PFSK-1 (cell line): ENCODE data around the gene WFIKKN1.

Experiments used
- FOXP2 ChIP-seq: optimal IDR thresholded peaks from 2 replicates; pipeline ENCODE3; 2011; ENCODE audit warnings: borderline replicate concordance, control low read depth, inconsistent platforms; ENCODE audit not compliant: insufficient read depth; ENCODE audit errors: extremely low read length, extremely low read depth
- POLR2AphosphoS5 ChIP-seq: IDR thresholded peaks from 2 replicates; pipeline ENCODE4 v1.6.1; 2012; ENCODE audit warnings: low read depth, mild to moderate bottlenecking, control low read depth, low read length, moderate library complexity
- SIN3A ChIP-seq: IDR thresholded peaks from 2 replicates; pipeline ENCODE4 v1.6.1; 2012; ENCODE audit warnings: mild to moderate bottlenecking, low read length, moderate library complexity, borderline replicate concordance; ENCODE audit not compliant: insufficient read depth
- TAF1 ChIP-seq: IDR thresholded peaks from 2 replicates; pipeline ENCODE4 v1.6.1; 2012; ENCODE audit warnings: low read length, control low read depth, borderline replicate concordance; ENCODE audit not compliant: insufficient read depth
- TF ChIP-seq, protein P1 (sequence below), 2 experiments: IDR thresholded peaks; 2 replicates each; pipeline versions ENCODE4 v1.6.1 to v1.8.0; 2011 to 2012; ENCODE audit warnings: low read depth in 2 of 2, low read length in 2 of 2, control low read depth in 1 of 2, inconsistent platforms in 1 of 2, mild to moderate bottlenecking in 1 of 2, moderate library complexity in 1 of 2; ENCODE audit not compliant: insufficient read depth in 1 of 2

DNA sequence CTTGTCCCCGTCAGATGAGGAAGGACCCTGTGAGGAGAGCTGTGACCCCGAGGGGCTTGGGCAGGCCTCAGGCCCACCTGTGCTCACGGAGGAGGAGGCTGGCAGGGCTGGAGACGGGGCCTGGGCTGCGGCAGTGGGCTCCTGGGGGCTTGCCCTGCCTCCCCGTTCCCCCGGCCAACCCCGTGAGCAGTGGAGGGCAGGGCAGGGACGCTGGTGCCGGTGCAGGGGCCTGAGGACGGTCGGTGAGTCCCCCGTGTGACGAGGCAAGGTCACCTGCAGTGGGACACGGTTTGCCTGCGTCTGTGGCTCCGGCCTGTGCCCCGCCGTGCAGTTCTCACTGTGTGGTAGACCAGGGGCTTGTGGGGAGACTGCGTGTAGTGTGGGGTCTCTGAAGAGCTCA, 28.8 kb downstream of the WFIKKN1 start:
- TF ChIP-seq, protein P1, sequence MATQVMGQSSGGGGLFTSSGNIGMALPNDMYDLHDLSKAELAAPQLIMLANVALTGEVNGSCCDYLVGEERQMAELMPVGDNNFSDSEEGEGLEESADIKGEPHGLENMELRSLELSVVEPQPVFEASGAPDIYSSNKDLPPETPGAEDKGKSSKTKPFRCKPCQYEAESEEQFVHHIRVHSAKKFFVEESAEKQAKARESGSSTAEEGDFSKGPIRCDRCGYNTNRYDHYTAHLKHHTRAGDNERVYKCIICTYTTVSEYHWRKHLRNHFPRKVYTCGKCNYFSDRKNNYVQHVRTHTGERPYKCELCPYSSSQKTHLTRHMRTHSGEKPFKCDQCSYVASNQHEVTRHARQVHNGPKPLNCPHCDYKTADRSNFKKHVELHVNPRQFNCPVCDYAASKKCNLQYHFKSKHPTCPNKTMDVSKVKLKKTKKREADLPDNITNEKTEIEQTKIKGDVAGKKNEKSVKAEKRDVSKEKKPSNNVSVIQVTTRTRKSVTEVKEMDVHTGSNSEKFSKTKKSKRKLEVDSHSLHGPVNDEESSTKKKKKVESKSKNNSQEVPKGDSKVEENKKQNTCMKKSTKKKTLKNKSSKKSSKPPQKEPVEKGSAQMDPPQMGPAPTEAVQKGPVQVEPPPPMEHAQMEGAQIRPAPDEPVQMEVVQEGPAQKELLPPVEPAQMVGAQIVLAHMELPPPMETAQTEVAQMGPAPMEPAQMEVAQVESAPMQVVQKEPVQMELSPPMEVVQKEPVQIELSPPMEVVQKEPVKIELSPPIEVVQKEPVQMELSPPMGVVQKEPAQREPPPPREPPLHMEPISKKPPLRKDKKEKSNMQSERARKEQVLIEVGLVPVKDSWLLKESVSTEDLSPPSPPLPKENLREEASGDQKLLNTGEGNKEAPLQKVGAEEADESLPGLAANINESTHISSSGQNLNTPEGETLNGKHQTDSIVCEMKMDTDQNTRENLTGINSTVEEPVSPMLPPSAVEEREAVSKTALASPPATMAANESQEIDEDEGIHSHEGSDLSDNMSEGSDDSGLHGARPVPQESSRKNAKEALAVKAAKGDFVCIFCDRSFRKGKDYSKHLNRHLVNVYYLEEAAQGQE (IDR thresholded peaks at IDR 0.05; ENCODE audit: insufficient read depth in 1 of 2, low read depth in 2 of 2, low read length in 2 of 2) = no peak
- no peak for TF ChIP-seq SIN3A
- TF ChIP-seq POLR2AphosphoS5 = no peak
- TF ChIP-seq TAF1 = no peak
- no peak for TF ChIP-seq FOXP2
